Spleen (tissue), 7 donors: ENCODE data around the gene DTNA.

ENCODE experiments used
- POLR2AphosphoS5 ChIP-seq, 3 donors: sonication (generic); formaldehyde crosslinking; IDR thresholded peaks; one replicate each; pipeline ENCODE4 v1.5.1; 2017; ENCODE audit warnings: antibody characterized with exemption in 3 of 3
- TF ChIP-seq, protein P1 (sequence below), 11 experiments: fragments of 200-600 bp in 7 of 11; fragments of 450-650 bp in 4 of 11; sonication (generic) in 4 of 11; IDR thresholded peaks in 8 of 11; conservative IDR thresholded peaks in 3 of 11; 1 replicate in 7 of 11; 2 replicates in 4 of 11; pipeline versions ENCODE4 v1.4.0 to v1.8.0; 2016 to 2021; ENCODE audit warnings: antibody characterized with exemption in 11 of 11, inconsistent platforms in 4 of 11, mild to moderate bottlenecking in 1 of 11
- donor health status: DM: no; HTN: no; CAD: no; lungs with moderate emphysema.
- donor health status: DM: no; HTN: no; CAD: no.
- donor health status: DM: no; HTN: no; CAD: no.

DNA sequence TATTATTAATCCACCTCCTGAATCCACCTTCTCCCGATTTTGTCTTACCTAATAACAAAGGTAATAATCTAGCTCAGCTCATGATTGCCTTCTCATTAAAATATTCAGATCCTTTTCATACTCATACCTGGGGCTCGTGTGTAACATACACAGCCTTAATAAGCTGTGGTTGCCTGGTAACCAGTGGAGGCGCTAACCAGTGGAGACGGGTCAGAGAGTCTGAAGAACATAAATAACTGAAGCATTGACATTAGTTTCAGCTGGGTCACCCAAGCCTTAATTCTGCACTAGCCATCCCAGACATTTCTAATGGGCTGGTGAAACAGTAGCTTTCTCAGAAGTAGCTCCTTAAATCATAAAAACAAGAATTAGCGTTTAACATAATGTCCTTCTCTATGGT lies 14.8 kb upstream of the DTNA start:
- TF ChIP-seq, protein P1, sequence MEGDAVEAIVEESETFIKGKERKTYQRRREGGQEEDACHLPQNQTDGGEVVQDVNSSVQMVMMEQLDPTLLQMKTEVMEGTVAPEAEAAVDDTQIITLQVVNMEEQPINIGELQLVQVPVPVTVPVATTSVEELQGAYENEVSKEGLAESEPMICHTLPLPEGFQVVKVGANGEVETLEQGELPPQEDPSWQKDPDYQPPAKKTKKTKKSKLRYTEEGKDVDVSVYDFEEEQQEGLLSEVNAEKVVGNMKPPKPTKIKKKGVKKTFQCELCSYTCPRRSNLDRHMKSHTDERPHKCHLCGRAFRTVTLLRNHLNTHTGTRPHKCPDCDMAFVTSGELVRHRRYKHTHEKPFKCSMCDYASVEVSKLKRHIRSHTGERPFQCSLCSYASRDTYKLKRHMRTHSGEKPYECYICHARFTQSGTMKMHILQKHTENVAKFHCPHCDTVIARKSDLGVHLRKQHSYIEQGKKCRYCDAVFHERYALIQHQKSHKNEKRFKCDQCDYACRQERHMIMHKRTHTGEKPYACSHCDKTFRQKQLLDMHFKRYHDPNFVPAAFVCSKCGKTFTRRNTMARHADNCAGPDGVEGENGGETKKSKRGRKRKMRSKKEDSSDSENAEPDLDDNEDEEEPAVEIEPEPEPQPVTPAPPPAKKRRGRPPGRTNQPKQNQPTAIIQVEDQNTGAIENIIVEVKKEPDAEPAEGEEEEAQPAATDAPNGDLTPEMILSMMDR (IDR thresholded peaks at IDR 0.05 in 8 of 11, conservative IDR thresholded peaks at IDR 0.05 in 3 of 11) = no peak
- no peak for TF ChIP-seq POLR2AphosphoS5 (IDR thresholded peaks at IDR 0.05)
